ENCODE results near the gene SLC29A1.

GRCh38 chr6:44265722-44266233 is 42.4 kb downstream of the SLC29A1 start:
- TF ChIP-seq CTCF (IDR thresholded peaks at IDR 0.05) (no peak), POLR2A (IDR thresholded peaks at IDR 0.05) (no peak)
